CD14-positive monocyte (primary cell): ENCODE data around the gene MACROD1. TPM values are rescaled to one million over a fixed set of nuclear protein-coding genes. Genes with fewer than 3 reads are reported as not detected.

Source experiments
- DNase-seq, 3 donors: peaks; one replicate each; pipeline ENCODE4 v3.0.0-alpha.2; 2011 to 2022
- H2AFZ ChIP-seq: 2 replicates; pipeline ENCODE4 v1.6.0; 2012; ENCODE audit warnings: mild to moderate bottlenecking, low read depth, low read length, inconsistent platforms; ENCODE audit not compliant: insufficient read depth, poor library complexity, severe bottlenecking
- H3K27ac ChIP-seq, 2 donors: 1 replicate in 1 of 2; 2 replicates in 1 of 2; pipeline ENCODE4 v1.5.1; 2012 to 2013; ENCODE audit warnings: low read length in 2 of 2, control low read depth in 1 of 2, inconsistent platforms in 1 of 2, low read depth in 1 of 2, mild to moderate bottlenecking in 1 of 2
- H3K27me3 ChIP-seq, 2 donors: one replicate each; pipeline versions ENCODE4 v1.6.0 to v1.6.1; 2011 to 2013; ENCODE audit warnings: low read length in 2 of 2; ENCODE audit not compliant: control insufficient read depth in 2 of 2, insufficient read depth in 2 of 2
- H3K36me3 ChIP-seq, 2 donors: replicated peaks in 1 of 2; 1 replicate in 1 of 2; 2 replicates in 1 of 2; pipeline versions ENCODE4 v1.5.1 to v1.6.1; 2012 to 2013; ENCODE audit warnings: low read length in 2 of 2, control low read depth in 1 of 2, inconsistent platforms in 1 of 2, mild to moderate bottlenecking in 1 of 2; ENCODE audit not compliant: insufficient read depth in 2 of 2, control insufficient read depth in 1 of 2
- H3K4me1 ChIP-seq, 2 donors: 1 replicate in 1 of 2; 2 replicates in 1 of 2; pipeline versions ENCODE4 v1.5.1 to v1.6.1; 2012 to 2013; ENCODE audit warnings: low read length in 2 of 2, control low read depth in 1 of 2, inconsistent platforms in 1 of 2, mild to moderate bottlenecking in 1 of 2, moderate library complexity in 1 of 2; ENCODE audit not compliant: insufficient read depth in 2 of 2, control insufficient read depth in 1 of 2
- H3K4me2 ChIP-seq: replicated peaks from 2 replicates; pipeline ENCODE3; 2012; ENCODE audit warnings: low read length, moderate library complexity, mild to moderate bottlenecking; ENCODE audit not compliant: poor library complexity, severe bottlenecking; ENCODE audit errors: extremely low read depth
- H3K4me3 ChIP-seq, 3 experiments: fragments of 200-600 bp in 1 of 3; sonication (generic) in 1 of 3; replicated peaks in 1 of 3; 1 replicate in 2 of 3; 2 replicates in 1 of 3; pipeline ENCODE4 v1.5.1; 2011 to 2013; ENCODE audit warnings: low read length in 3 of 3, mild to moderate bottlenecking in 3 of 3, control low read depth in 2 of 3, low read depth in 2 of 3, inconsistent platforms in 1 of 3, moderate library complexity in 1 of 3
- H3K79me2 ChIP-seq: 2 replicates; pipeline ENCODE4 v1.6.0; 2012; ENCODE audit warnings: mild to moderate bottlenecking, control low read depth, inconsistent platforms, low read length, moderate library complexity; ENCODE audit not compliant: insufficient read depth
- H3K9ac ChIP-seq: 2 replicates; pipeline ENCODE4 v1.6.0; 2017; ENCODE audit warnings: low read length, mild to moderate bottlenecking; ENCODE audit not compliant: insufficient read depth, poor library complexity, severe bottlenecking
- H3K9me3 ChIP-seq, 2 donors: replicated peaks in 1 of 2; 1 replicate in 1 of 2; 2 replicates in 1 of 2; pipeline versions ENCODE4 v1.5.1 to v1.6.1; 2012 to 2013; ENCODE audit warnings: low read length in 2 of 2, control low read depth in 1 of 2; ENCODE audit not compliant: control insufficient read depth in 1 of 2, insufficient read depth in 1 of 2
- H4K20me1 ChIP-seq: 2 replicates; pipeline ENCODE4 v1.6.0; 2012; ENCODE audit warnings: mild to moderate bottlenecking, low read length, control low read depth, moderate library complexity; ENCODE audit not compliant: insufficient read depth
- H3K27ac Mint-ChIP-seq, 7 donors: one replicate each; pipeline ENCODE4 v1.8.0; 2020; ENCODE audit warnings: mild to moderate bottlenecking in 7 of 7, mixed read lengths in 7 of 7, moderate library complexity in 6 of 7, inconsistent platforms in 2 of 7
- H3K27me3 Mint-ChIP-seq, 3 donors: one replicate each; pipeline ENCODE4 v1.8.0; 2021 to 2022; ENCODE audit warnings: low read depth in 3 of 3, mild to moderate bottlenecking in 3 of 3, mixed read lengths in 3 of 3, moderate library complexity in 3 of 3, inconsistent platforms in 1 of 3
- H3K36me3 Mint-ChIP-seq, 2 donors: one replicate each; pipeline ENCODE4 v1.8.0; 2020; ENCODE audit warnings: mixed read lengths in 2 of 2, inconsistent platforms in 1 of 2, mild to moderate bottlenecking in 1 of 2
- H3K4me1 Mint-ChIP-seq: one replicate; pipeline ENCODE4 v1.8.0; 2020; ENCODE audit warnings: mild to moderate bottlenecking, mixed read lengths
- H3K4me3 Mint-ChIP-seq, 2 donors: one replicate each; pipeline ENCODE4 v1.8.0; 2020; ENCODE audit warnings: mild to moderate bottlenecking in 2 of 2, mixed read lengths in 2 of 2, moderate library complexity in 1 of 2
- H3K9me3 Mint-ChIP-seq, 7 donors: one replicate each; pipeline ENCODE4 v1.8.0; 2020 to 2022; ENCODE audit warnings: mixed read lengths in 7 of 7, mild to moderate bottlenecking in 6 of 7, moderate library complexity in 6 of 7, inconsistent platforms in 2 of 7
- WGBS: methylation state at CpG from one replicate; pipeline ENCODE4 v1.1.5; 2013; ENCODE audit warnings: missing lambda C conversion rate; ENCODE audit not compliant: insufficient coverage; 5-methylcytosine and 5-hydroxymethylcytosine counted together
- intact Hi-C, 2 donors: fragments of 100-400 bp; cut with micrococcal nuclease; formaldehyde crosslinking; loops; one replicate each; pipeline versions ENCODE4 v1.15.0 to v1.15.1; 2023
- polyA plus RNA-seq, 3 donors: library from polyadenylated mRNA; depleted of rRNA in 1 of 3; unstranded in 2 of 3; stranded (reverse) in 1 of 3; fragments of 300-500 nt in 2 of 3; fragments of >200 nt in 1 of 3; fragmentation: Illumina TruSeq in 2 of 3; gene quantifications; 1 replicate in 2 of 3; 2 replicates in 1 of 3; pipeline ENCODE4 v1.2.3, GENCODE V29; 2012 to 2021
- TF ChIP-seq, protein P1 (sequence below): fragments of 200-600 bp; IDR thresholded peaks from one replicate; pipeline ENCODE4 v1.8.0; 2022; ENCODE audit warnings: antibody characterized with exemption, mild to moderate bottlenecking

The MACROD1 gene
- polyA plus RNA-seq, 3 donors, result 1.5 to 2.4 (median 2.2) TPM

DNA sequence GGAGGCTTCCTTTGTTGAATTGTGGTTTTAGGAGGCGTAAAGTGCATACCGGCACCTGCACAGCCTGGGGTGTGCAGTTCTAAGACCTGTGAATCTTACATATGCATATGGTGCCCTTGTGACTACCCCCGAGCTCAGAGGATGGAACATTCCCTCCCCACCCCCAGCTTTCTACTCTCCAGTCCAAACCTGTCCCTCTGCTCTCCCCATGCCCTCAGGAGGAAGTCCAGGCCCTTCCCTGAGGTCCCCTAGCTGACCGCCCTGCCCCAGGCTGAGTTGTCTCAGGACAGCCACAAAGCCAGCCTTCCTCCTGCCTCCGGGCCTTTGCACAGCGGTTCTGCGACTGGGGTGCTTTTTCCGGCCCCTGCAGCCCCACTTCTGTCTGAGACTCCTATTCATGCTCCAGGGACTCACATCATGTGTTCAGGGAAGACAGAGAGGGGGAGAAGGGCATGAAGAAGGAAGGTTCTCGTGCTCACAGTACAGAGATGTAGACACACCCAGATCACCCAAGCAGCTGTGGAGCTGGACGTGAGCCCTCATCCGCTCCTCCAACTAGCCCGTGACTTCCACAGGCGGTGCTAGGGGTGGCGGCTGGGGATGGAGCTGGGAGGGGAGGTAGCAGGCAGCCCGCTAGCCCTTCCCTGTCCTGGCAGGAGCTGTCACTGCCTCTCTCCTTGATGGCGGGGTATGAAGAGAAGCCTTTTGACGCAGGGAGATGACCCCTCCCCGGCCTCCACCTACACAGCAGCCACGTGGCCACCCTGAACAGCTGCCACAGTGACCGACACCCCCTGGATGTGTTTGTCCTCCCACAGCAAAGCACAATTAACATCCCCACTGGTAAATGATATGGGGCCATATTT is 79.4 kb downstream of the MACROD1 start:
- Mint-ChIP-seq H3K9me3 (no peaks in the 10 kb centered on the region), H3K27ac (no peak overlapping the region), H3K36me3 (no peaks in the 10 kb centered on the region), H3K4me3 (no peak overlapping the region), H3K4me1 (peaks cover 16% of the 10 kb centered on the region), H3K27me3 (peaks cover 0 to 2% (median 2%) of the 10 kb centered on the region in 3 donors)
- intact Hi-C loops, result no loop called here
- WGBS, result 90% methylated on average over 14 of the region's 20 CpGs
- H2AFZ ChIP-seq, result no peak overlapping the region
- no peak overlapping the region for H3K9ac ChIP-seq
- TF ChIP-seq, protein P1, sequence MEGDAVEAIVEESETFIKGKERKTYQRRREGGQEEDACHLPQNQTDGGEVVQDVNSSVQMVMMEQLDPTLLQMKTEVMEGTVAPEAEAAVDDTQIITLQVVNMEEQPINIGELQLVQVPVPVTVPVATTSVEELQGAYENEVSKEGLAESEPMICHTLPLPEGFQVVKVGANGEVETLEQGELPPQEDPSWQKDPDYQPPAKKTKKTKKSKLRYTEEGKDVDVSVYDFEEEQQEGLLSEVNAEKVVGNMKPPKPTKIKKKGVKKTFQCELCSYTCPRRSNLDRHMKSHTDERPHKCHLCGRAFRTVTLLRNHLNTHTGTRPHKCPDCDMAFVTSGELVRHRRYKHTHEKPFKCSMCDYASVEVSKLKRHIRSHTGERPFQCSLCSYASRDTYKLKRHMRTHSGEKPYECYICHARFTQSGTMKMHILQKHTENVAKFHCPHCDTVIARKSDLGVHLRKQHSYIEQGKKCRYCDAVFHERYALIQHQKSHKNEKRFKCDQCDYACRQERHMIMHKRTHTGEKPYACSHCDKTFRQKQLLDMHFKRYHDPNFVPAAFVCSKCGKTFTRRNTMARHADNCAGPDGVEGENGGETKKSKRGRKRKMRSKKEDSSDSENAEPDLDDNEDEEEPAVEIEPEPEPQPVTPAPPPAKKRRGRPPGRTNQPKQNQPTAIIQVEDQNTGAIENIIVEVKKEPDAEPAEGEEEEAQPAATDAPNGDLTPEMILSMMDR, result no peak
- H3K4me3 ChIP-seq, result no peak overlapping the region
- H3K36me3 ChIP-seq, result no peaks in the 10 kb centered on the region
- H3K9me3 ChIP-seq, result no peaks in the 10 kb centered on the region
- H3K27ac ChIP-seq, result no peak overlapping the region
- no peak overlapping the region for H3K4me2 ChIP-seq
- H3K79me2 ChIP-seq, result no peaks in the 10 kb centered on the region
- H4K20me1 ChIP-seq, result no peaks in the 10 kb centered on the region
- H3K27me3 ChIP-seq, result no peaks in the 10 kb centered on the region
- peaks cover 13 to 16% of the 10 kb centered on the region in 2 donors for H3K4me1 ChIP-seq
- DNase-seq, result no peak

DNA sequence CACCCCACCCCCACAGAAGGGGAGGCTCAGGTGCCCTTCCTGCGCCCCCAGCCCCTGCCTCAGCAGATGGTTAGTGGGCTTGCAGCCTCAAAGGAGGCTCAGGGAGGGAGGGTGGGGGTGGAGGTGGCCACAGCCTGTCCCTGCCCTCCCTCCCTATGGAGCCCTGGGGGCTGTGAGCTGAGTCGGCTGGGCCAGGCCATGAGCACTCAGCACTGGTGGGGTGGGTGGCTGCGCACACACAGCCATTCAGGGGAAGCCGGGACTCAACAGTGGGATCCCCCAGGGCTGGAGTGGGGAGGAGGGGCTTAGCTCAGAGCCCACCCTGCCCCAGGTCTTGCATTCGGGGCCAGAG is 80.0 kb downstream of the MACROD1 start:
- Mint-ChIP-seq H3K27me3 (peaks cover 0 to 2% (median 2%) of the 10 kb centered on the region in 3 donors), H3K9me3 (no peaks in the 10 kb centered on the region), H3K4me3 (no peak overlapping the region), H3K36me3 (no peaks in the 10 kb centered on the region), H3K4me1 (peaks cover 10% of the 10 kb centered on the region), H3K27ac (no peak overlapping the region)
- H3K27me3 ChIP-seq, result no peaks in the 10 kb centered on the region
- no peaks in the 10 kb centered on the region for H4K20me1 ChIP-seq
- H3K79me2 ChIP-seq, result no peaks in the 10 kb centered on the region
- no peak overlapping the region for H3K4me2 ChIP-seq
- no peak overlapping the region for H3K4me3 ChIP-seq
- H3K27ac ChIP-seq, result no peak overlapping the region
- H3K9ac ChIP-seq, result no peak overlapping the region
- no peak for DNase-seq
- no peaks in the 10 kb centered on the region for H3K9me3 ChIP-seq
- no peak overlapping the region for H2AFZ ChIP-seq
- WGBS, result 60% methylated on average over 1 of the region's 5 CpGs
- peaks cover 7 to 10% of the 10 kb centered on the region in 2 donors for H3K4me1 ChIP-seq
- TF ChIP-seq, protein P1, result no peak
- intact Hi-C loops, result no loop called here
- no peaks in the 10 kb centered on the region for H3K36me3 ChIP-seq
